Measurements from ENCODE around the gene SNX33. TPM values are rescaled to one million over a fixed set of nuclear protein-coding genes. Genes with fewer than 3 reads are reported as not detected.

SNX33 gene
- total and polyA plus RNA-seq, 2 of the 13 experiments (the other 11 are each of a cell fraction or from before 2014, with no cell fraction given): 11.0 to 11.6 TPM

DNA sequence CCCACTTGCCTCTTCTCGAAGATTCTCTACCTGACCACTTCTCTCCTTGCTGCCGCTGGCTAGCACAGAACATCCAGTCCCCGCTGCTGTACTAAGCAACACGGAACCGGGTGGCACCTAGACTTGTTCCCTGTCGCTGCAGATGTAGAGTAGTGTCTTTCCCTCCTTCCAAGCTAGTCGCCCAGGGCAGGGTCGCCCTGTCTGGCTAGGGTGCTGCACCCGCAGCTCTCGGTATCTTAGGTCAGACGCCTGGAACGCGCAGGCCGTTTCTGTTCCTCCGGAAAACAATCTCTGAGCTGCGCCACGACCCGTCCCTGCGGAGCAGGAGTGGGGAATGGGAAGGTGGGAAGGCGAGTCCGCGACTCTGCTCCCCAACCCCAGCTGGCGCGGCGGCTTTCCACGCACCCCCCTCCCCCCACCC, 758 bp upstream of the SNX33 start (continued):
- TF ChIP-seq KDM2A (CRISPR knock-in tag; IDR thresholded peaks at IDR 0.05; ENCODE audit: borderline replicate concordance, low read depth) (peak; percentile 4; the same call in 1 of the 2 replicates), SATB2 (CRISPR knock-in tag; IDR thresholded peaks at IDR 0.05) (no peak), TBL1XR1 (IDR thresholded peaks at IDR 0.05; ENCODE audit: borderline replicate concordance, low read length, partially characterized antibody) (no peak), ZNF292 (CRISPR knock-in tag; IDR thresholded peaks at IDR 0.05; ENCODE audit: borderline replicate concordance, low read depth) (no peak), POLR2G (IDR thresholded peaks at IDR 0.05; ENCODE audit: low read depth, low read length) (no peak), ARNTL (CRISPR knock-in tag; IDR thresholded peaks at IDR 0.05) (no peak), ZNF564 (CRISPR knock-in tag; IDR thresholded peaks at IDR 0.05) (0 out of 2 replicates have a peak, but pooled peaks have one; percentile 36), ZSCAN22 (CRISPR knock-in tag; IDR thresholded peaks at IDR 0.05) (no peak), ZNF296 (CRISPR knock-in tag; conservative IDR thresholded peaks at IDR 0.05) (no peak), PAXIP1 (CRISPR knock-in tag; conservative IDR thresholded peaks at IDR 0.05) (no peak), HNF1B (CRISPR knock-in tag; IDR thresholded peaks at IDR 0.05) (0 out of 2 replicates have a peak, but pooled peaks have one; percentile 14), RNF2 (conservative IDR thresholded peaks at IDR 0.05; ENCODE audit: low read depth) (no peak), ETV5 (CRISPR knock-in tag; IDR thresholded peaks at IDR 0.05; ENCODE audit: borderline replicate concordance) (no peak), ZNF674 (CRISPR knock-in tag; IDR thresholded peaks at IDR 0.05; ENCODE audit: low read depth) (0 out of 2 replicates have a peak, but pooled peaks have one; percentile 80), ZBTB43 (CRISPR knock-in tag; conservative IDR thresholded peaks at IDR 0.05) (no peak), SP5 (CRISPR knock-in tag; IDR thresholded peaks at IDR 0.05; ENCODE audit: borderline replicate concordance, low read depth) (no peak)
- TF ChIP-seq, protein P1, sequence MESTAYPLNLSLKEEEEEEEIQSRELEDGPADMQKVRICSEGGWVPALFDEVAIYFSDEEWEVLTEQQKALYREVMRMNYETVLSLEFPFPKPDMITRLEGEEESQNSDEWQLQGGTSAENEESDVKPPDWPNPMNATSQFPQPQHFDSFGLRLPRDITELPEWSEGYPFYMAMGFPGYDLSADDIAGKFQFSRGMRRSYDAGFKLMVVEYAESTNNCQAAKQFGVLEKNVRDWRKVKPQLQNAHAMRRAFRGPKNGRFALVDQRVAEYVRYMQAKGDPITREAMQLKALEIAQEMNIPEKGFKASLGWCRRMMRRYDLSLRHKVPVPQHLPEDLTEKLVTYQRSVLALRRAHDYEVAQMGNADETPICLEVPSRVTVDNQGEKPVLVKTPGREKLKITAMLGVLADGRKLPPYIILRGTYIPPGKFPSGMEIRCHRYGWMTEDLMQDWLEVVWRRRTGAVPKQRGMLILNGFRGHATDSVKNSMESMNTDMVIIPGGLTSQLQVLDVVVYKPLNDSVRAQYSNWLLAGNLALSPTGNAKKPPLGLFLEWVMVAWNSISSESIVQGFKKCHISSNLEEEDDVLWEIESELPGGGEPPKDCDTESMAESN (CRISPR knock-in tag; conservative IDR thresholded peaks at IDR 0.05): no peak
- TF ChIP-seq, protein P2, sequence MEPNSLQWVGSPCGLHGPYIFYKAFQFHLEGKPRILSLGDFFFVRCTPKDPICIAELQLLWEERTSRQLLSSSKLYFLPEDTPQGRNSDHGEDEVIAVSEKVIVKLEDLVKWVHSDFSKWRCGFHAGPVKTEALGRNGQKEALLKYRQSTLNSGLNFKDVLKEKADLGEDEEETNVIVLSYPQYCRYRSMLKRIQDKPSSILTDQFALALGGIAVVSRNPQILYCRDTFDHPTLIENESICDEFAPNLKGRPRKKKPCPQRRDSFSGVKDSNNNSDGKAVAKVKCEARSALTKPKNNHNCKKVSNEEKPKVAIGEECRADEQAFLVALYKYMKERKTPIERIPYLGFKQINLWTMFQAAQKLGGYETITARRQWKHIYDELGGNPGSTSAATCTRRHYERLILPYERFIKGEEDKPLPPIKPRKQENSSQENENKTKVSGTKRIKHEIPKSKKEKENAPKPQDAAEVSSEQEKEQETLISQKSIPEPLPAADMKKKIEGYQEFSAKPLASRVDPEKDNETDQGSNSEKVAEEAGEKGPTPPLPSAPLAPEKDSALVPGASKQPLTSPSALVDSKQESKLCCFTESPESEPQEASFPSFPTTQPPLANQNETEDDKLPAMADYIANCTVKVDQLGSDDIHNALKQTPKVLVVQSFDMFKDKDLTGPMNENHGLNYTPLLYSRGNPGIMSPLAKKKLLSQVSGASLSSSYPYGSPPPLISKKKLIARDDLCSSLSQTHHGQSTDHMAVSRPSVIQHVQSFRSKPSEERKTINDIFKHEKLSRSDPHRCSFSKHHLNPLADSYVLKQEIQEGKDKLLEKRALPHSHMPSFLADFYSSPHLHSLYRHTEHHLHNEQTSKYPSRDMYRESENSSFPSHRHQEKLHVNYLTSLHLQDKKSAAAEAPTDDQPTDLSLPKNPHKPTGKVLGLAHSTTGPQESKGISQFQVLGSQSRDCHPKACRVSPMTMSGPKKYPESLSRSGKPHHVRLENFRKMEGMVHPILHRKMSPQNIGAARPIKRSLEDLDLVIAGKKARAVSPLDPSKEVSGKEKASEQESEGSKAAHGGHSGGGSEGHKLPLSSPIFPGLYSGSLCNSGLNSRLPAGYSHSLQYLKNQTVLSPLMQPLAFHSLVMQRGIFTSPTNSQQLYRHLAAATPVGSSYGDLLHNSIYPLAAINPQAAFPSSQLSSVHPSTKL (CRISPR knock-in tag; IDR thresholded peaks at IDR 0.05): no peak
